Naive thymus-derived CD4-positive, alpha-beta T cell (primary cell): Measurements from ENCODE around the gene HNF4A. TPM values are rescaled to one million over a fixed set of nuclear protein-coding genes. Genes with fewer than 3 reads are reported as not detected.

Source experiments
- ATAC-seq: fragments of 150-1000 bp; cut with Tn5 transposase; 2 replicates; pipeline ENCODE4 v1.10.0; 2021; ENCODE audit warnings: mild to moderate bottlenecking, moderate library complexity
- CTCF ChIA-PET: fragments of 350-600 bp; sonication (Branson Sonifier 250); formaldehyde crosslinking; loops from one replicate; lab custom pipeline; 2021; ENCODE audit warnings: antibody characterized with exemption; lab: Charles Lee
- POLR2A ChIA-PET: fragments of 350-600 bp; sonication (Branson Sonifier 250); formaldehyde crosslinking; loops from one replicate; lab custom pipeline; 2021; ENCODE audit warnings: antibody characterized with exemption, inconsistent platforms; lab: Charles Lee
- DNase-seq, 9 donors: peaks; one replicate each; pipeline versions ENCODE4 v3.0.0 to v3.0.0-alpha.2; 2020 to 2022; ENCODE audit warnings: mixed read lengths in 1 of 9
- H3K27ac ChIP-seq: one replicate; pipeline ENCODE4 v1.7.0; 2013; ENCODE audit warnings: mild to moderate bottlenecking, low read depth, low read length, moderate library complexity
- H3K27me3 ChIP-seq, 2 donors: one replicate each; pipeline ENCODE4 v1.7.0; 2013; ENCODE audit warnings: low read length in 2 of 2, mild to moderate bottlenecking in 2 of 2, moderate library complexity in 2 of 2; ENCODE audit not compliant: control insufficient read depth in 2 of 2, insufficient read depth in 2 of 2
- H3K36me3 ChIP-seq, 3 experiments: 1 replicate in 2 of 3; 2 replicates in 1 of 3; pipeline ENCODE4 v1.7.0; 2013; ENCODE audit warnings: low read length in 3 of 3, mild to moderate bottlenecking in 3 of 3, moderate library complexity in 1 of 3; ENCODE audit not compliant: insufficient read depth in 3 of 3, control insufficient read depth in 2 of 3
- H3K4me1 ChIP-seq, 2 donors: one replicate each; pipeline ENCODE4 v1.7.0; 2013; ENCODE audit warnings: low read length in 2 of 2, mild to moderate bottlenecking in 2 of 2, moderate library complexity in 1 of 2; ENCODE audit not compliant: control insufficient read depth in 2 of 2, insufficient read depth in 2 of 2
- H3K4me3 ChIP-seq: 2 replicates; pipeline ENCODE4 v1.7.0; 2013; ENCODE audit warnings: mild to moderate bottlenecking, low read length
- H3K9me3 ChIP-seq, 3 experiments: 1 replicate in 2 of 3; 2 replicates in 1 of 3; pipeline ENCODE4 v1.7.0; 2013; ENCODE audit warnings: low read length in 3 of 3; ENCODE audit not compliant: control insufficient read depth in 2 of 3
- H3K27ac Mint-ChIP-seq, 9 donors: one replicate each; pipeline ENCODE4 v1.8.0; 2020 to 2022; ENCODE audit warnings: mixed read lengths in 9 of 9, mild to moderate bottlenecking in 8 of 9, moderate library complexity in 5 of 9, inconsistent platforms in 2 of 9
- H3K27me3 Mint-ChIP-seq, 5 donors: one replicate each; pipeline ENCODE4 v1.8.0; 2021 to 2022; ENCODE audit warnings: mixed read lengths in 5 of 5, mild to moderate bottlenecking in 1 of 5
- H3K36me3 Mint-ChIP-seq, 5 donors: one replicate each; pipeline ENCODE4 v1.8.0; 2020 to 2022; ENCODE audit warnings: mixed read lengths in 5 of 5, mild to moderate bottlenecking in 3 of 5, inconsistent platforms in 1 of 5
- H3K4me1 Mint-ChIP-seq, 7 donors: one replicate each; pipeline ENCODE4 v1.8.0; 2020 to 2022; ENCODE audit warnings: mixed read lengths in 7 of 7, mild to moderate bottlenecking in 3 of 7, inconsistent platforms in 1 of 7
- H3K4me3 Mint-ChIP-seq, 10 donors: one replicate each; pipeline ENCODE4 v1.8.0; 2020 to 2022; ENCODE audit warnings: mild to moderate bottlenecking in 10 of 10, mixed read lengths in 10 of 10, moderate library complexity in 6 of 10, inconsistent platforms in 2 of 10
- H3K9me3 Mint-ChIP-seq, 11 donors: one replicate each; pipeline ENCODE4 v1.8.0; 2020 to 2022; ENCODE audit warnings: mixed read lengths in 11 of 11, mild to moderate bottlenecking in 4 of 11, inconsistent platforms in 1 of 11, moderate library complexity in 1 of 11
- intact Hi-C, 2 donors: fragments of 100-400 bp; cut with micrococcal nuclease; formaldehyde crosslinking; loops; one replicate each; pipeline ENCODE4 v1.15.1; 2023
- polyA plus RNA-seq, 2 donors: library from polyadenylated mRNA; unstranded; fragments of 300-500 nt; fragmentation: Illumina TruSeq; gene quantifications; one replicate each; pipeline ENCODE4 v1.2.3, GENCODE V29; 2021
- total RNA-seq, 6 experiments: library from RNA in 5 of 6; stranded (reverse) in 5 of 6; gene quantifications; 1 replicate in 5 of 6; 2 replicates in 1 of 6; pipeline ENCODE4 v1.2.3 and lab custom pipeline; 2021 to 2026

The HNF4A gene
- total and polyA plus RNA-seq, 7 experiments from 2014 or later: not detected

GRCh38 chr20:44450903-44451450, 95.5 kb downstream of the HNF4A start:
- no peak for DNase-seq
- H3K4me1 Mint-ChIP-seq: no peaks in the 10 kb centered on the region
- no peak for ATAC-seq
- Histone ChIP-seq H3K27ac (no peak overlapping the region), H3K4me3 (no peak overlapping the region), H3K36me3 (no peaks in the 10 kb centered on the region), H3K4me1 (no peaks in the 10 kb centered on the region), H3K9me3 (no peaks in the 10 kb centered on the region), H3K27me3 (no peaks in the 10 kb centered on the region)
- no peak overlapping the region for H3K27ac Mint-ChIP-seq
- peaks cover 0 to 8% (median 0%) of the 10 kb centered on the region in 5 donors for H3K27me3 Mint-ChIP-seq
- intact Hi-C loops: no loop called here
- H3K9me3 Mint-ChIP-seq: no peaks in the 10 kb centered on the region
- POLR2A ChIA-PET: no interaction called here
- CTCF ChIA-PET: no interaction called here
- no peak overlapping the region for H3K4me3 Mint-ChIP-seq
- H3K36me3 Mint-ChIP-seq: no peaks in the 10 kb centered on the region

GRCh38 chr20:44454306-44454963, 98.9 kb downstream of the HNF4A start:
- Histone ChIP-seq H3K4me3 (no peak overlapping the region), H3K27ac (no peak overlapping the region), H3K4me1 (no peaks in the 10 kb centered on the region), H3K36me3 (no peaks in the 10 kb centered on the region), H3K27me3 (no peaks in the 10 kb centered on the region), H3K9me3 (no peaks in the 10 kb centered on the region)
- ATAC-seq (no peak), DNase-seq (no peak)
- Mint-ChIP-seq H3K4me1 (no peaks in the 10 kb centered on the region), H3K4me3 (no peak overlapping the region), H3K27ac (no peak overlapping the region), H3K36me3 (no peaks in the 10 kb centered on the region), H3K9me3 (no peaks in the 10 kb centered on the region), H3K27me3 (peaks cover 0 to 8% (median 0%) of the 10 kb centered on the region in 5 donors)
- CTCF ChIA-PET: interaction anchor here (0.6 kb wide), 2 partner anchors 70 to 728 kb away, joined by 3 to 6 read pairs; no protein-coding TSS in a partner anchor
- intact Hi-C loops: no loop called here
- POLR2A ChIA-PET: no interaction called here

DNA sequence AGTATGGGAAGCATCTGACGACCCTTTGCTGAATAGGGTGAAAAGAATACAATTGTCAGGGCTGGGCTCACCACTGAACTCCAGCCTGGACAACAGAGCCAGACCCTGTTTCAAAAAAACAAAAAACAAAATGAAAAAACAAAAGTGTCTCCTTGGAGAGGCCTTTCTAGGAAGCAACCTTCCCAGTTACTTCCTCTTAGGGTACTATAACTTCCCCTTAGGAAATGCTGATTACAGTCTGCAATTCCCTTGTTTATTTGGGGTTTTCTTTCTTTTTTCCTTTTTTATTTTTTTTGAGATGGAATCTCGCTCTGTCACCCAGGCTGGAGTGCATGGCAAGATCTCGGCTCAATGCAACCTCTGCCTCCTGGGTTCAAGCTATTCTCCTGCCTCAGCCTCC, 99.6 kb downstream of the HNF4A start:
- POLR2A ChIA-PET: no interaction called here
- intact Hi-C loops: no loop called here
- no peaks in the 10 kb centered on the region for H3K36me3 ChIP-seq
- CTCF ChIA-PET: no interaction called here
- H3K27ac Mint-ChIP-seq: no peak overlapping the region
- no peak for ATAC-seq
- no peaks in the 10 kb centered on the region for H3K4me1 ChIP-seq
- H3K9me3 ChIP-seq: no peaks in the 10 kb centered on the region
- no peak overlapping the region for H3K4me3 ChIP-seq
- no peaks in the 10 kb centered on the region for H3K9me3 Mint-ChIP-seq
- no peaks in the 10 kb centered on the region for H3K27me3 ChIP-seq
- no peak overlapping the region for H3K4me3 Mint-ChIP-seq
- H3K36me3 Mint-ChIP-seq: no peaks in the 10 kb centered on the region
- peaks cover 0 to 8% (median 0%) of the 10 kb centered on the region in 5 donors for H3K27me3 Mint-ChIP-seq
- H3K4me1 Mint-ChIP-seq: no peaks in the 10 kb centered on the region
- no peak overlapping the region for H3K27ac ChIP-seq
- DNase-seq: no peak

DNA sequence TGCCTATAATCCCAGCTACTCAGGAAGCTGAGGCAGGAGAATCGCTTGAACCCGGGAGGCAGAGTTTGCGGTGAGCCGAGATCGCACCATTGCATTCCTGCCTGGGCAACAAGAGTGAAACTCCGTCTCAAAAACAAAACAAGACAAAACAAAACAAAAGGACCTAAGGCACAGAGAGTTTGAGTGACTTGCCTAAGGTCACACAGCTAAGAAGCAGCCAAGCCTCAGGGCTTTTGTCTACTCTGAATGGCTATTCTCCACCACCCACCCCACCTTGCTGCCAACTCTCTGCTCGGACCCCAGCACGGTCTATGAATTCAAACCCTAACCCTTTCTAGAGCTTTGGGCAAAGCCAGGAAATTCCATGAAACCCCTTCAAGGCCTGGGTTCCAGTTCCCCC, 101.1 kb downstream of the HNF4A start:
- no peaks in the 10 kb centered on the region for H3K36me3 Mint-ChIP-seq
- Histone ChIP-seq H3K27ac (no peak overlapping the region), H3K27me3 (no peaks in the 10 kb centered on the region), H3K4me1 (no peaks in the 10 kb centered on the region), H3K4me3 (no peak overlapping the region), H3K36me3 (no peaks in the 10 kb centered on the region), H3K9me3 (no peaks in the 10 kb centered on the region)
- DNase-seq: no peak
- no peaks in the 10 kb centered on the region for H3K9me3 Mint-ChIP-seq
- no peaks in the 10 kb centered on the region for H3K4me1 Mint-ChIP-seq
- POLR2A ChIA-PET: no interaction called here
- no peak overlapping the region for H3K27ac Mint-ChIP-seq
- CTCF ChIA-PET: interaction anchor here (1.1 kb wide), 1 partner anchor 153 kb away, joined by 4 read pairs; no protein-coding TSS in a partner anchor
- H3K27me3 Mint-ChIP-seq: peaks cover 0 to 5% (median 0%) of the 10 kb centered on the region in 5 donors
- no peak for ATAC-seq
- intact Hi-C loops: no loop called here
- no peak overlapping the region for H3K4me3 Mint-ChIP-seq

- Histone ChIP-seq H3K4me3 (no peak overlapping the region), H3K4me1 (no peaks in the 10 kb centered on the region), H3K36me3 (no peaks in the 10 kb centered on the region), H3K9me3 (no peaks in the 10 kb centered on the region), H3K27ac (no peak overlapping the region), H3K27me3 (no peaks in the 10 kb centered on the region)
- Mint-ChIP-seq H3K4me3 (no peak overlapping the region), H3K27me3 (peaks cover 0 to 5% (median 0%) of the 10 kb centered on the region in 5 donors), H3K27ac (no peak overlapping the region), H3K9me3 (no peaks in the 10 kb centered on the region), H3K4me1 (no peaks in the 10 kb centered on the region), H3K36me3 (no peaks in the 10 kb centered on the region)
- no peak for DNase-seq
- ChIA-PET CTCF (no interaction called here), POLR2A (no interaction called here)
- intact Hi-C loops: no loop called here
- no peak for ATAC-seq
Measured at GRCh38 chr20:44457016-44457415, 101.5 kb downstream of the HNF4A start.

DNA sequence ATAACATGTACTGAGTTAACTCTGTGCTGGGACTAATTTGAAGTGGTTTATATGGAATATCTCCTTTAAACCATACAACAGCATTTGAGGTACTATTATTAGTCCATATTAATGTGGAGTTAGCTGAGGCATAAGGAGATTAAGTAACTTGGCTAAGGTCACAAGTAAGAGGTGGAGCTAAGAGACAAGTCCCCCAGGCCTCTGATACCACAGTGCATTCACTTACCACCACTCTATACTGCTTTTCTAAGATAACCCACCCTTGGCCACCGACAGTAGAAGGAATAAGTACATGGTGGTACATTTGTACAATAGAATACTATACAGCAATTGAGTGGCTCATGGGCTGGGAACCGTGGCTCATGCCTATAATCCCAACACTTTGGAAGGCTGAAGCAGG, 103.8 kb downstream of the HNF4A start:
- ChIA-PET CTCF (interaction anchor here (1.6 kb wide), 1 partner anchor 244 kb away, joined by 4 read pairs; no protein-coding TSS in a partner anchor), POLR2A (no interaction called here)
- intact Hi-C loops: no loop called here
- Histone ChIP-seq H3K4me1 (no peaks in the 10 kb centered on the region), H3K36me3 (no peaks in the 10 kb centered on the region), H3K9me3 (no peaks in the 10 kb centered on the region), H3K4me3 (no peak overlapping the region), H3K27me3 (no peaks in the 10 kb centered on the region), H3K27ac (no peak overlapping the region)
- Mint-ChIP-seq H3K27me3 (peaks cover 0 to 2% (median 0%) of the 10 kb centered on the region in 5 donors), H3K36me3 (no peaks in the 10 kb centered on the region), H3K4me1 (no peaks in the 10 kb centered on the region), H3K4me3 (no peak overlapping the region), H3K27ac (no peak overlapping the region), H3K9me3 (no peaks in the 10 kb centered on the region)
- DNase-seq: no peak
- ATAC-seq: no peak
